Heart left ventricle (tissue), 16 donors: ENCODE results near the gene TXNDC16. TPM values are rescaled to one million over a fixed set of nuclear protein-coding genes. Genes with fewer than 3 reads are reported as not detected.

Source experiments
- ATAC-seq, 4 donors: fragments of 200-7000 bp; cut with Tn5 transposase; one replicate each; pipeline ENCODE4 v1.9.1; 2020 to 2022; ENCODE audit warnings: moderate library complexity in 4 of 4, mild to moderate bottlenecking in 3 of 4, moderate number of reproducible peaks in 1 of 4
- DNase-seq, 5 donors: peaks; one replicate each; pipeline ENCODE4 v3.0.0-alpha.2; 2020
- H3K27ac ChIP-seq, 12 donors: fragments of 200-600 bp; sonication (generic) in 4 of 12; one replicate each; pipeline versions ENCODE4 v1.5.0 to v1.8.0; 2016 to 2022; ENCODE audit warnings: mild to moderate bottlenecking in 2 of 12
- H3K27me3 ChIP-seq, 9 donors: fragments of 200-600 bp; sonication (generic) in 2 of 9; one replicate each; pipeline versions ENCODE4 v1.5.1 to v1.8.0; 2016 to 2022; ENCODE audit warnings: mild to moderate bottlenecking in 3 of 9
- H3K36me3 ChIP-seq, 9 donors: fragments of 200-600 bp; sonication (generic) in 2 of 9; one replicate each; pipeline versions ENCODE4 v1.5.0 to v1.8.0; 2018 to 2022; ENCODE audit warnings: mild to moderate bottlenecking in 2 of 9
- H3K4me1 ChIP-seq, 12 donors: fragments of 200-600 bp; sonication (generic) in 4 of 12; one replicate each; pipeline versions ENCODE4 v1.5.0 to v1.8.0; 2016 to 2022; ENCODE audit warnings: mild to moderate bottlenecking in 3 of 12
- H3K4me3 ChIP-seq, 12 donors: fragments of 200-600 bp; sonication (generic) in 4 of 12; one replicate each; pipeline versions ENCODE4 v1.5.0 to v1.8.0; 2017 to 2022; ENCODE audit warnings: mild to moderate bottlenecking in 9 of 12, moderate library complexity in 4 of 12
- H3K9me3 ChIP-seq, 12 donors: fragments of 200-600 bp; sonication (generic) in 4 of 12; one replicate each; pipeline versions ENCODE4 v1.5.0 to v1.8.0; 2016 to 2022; ENCODE audit warnings: mild to moderate bottlenecking in 1 of 12
- CTCF ChIP-seq, 12 donors: fragments of 200-600 bp; sonication (generic) in 4 of 12; IDR thresholded peaks; one replicate each; pipeline versions ENCODE4 v1.5.0 to v1.8.0; 2018 to 2022; ENCODE audit warnings: antibody characterized with exemption in 12 of 12, mild to moderate bottlenecking in 5 of 12
- POLR2A ChIP-seq, 2 donors: fragments of 450-650 bp; IDR thresholded peaks; one replicate each; pipeline ENCODE4 v1.6.1; 2017; ENCODE audit warnings: antibody characterized with exemption in 2 of 2, mild to moderate bottlenecking in 2 of 2, moderate library complexity in 2 of 2
- WGBS, 4 donors: extraction: QIAGEN DNeasy Blood & Tissue Kit in 2 of 4; methylation state at CpG; one replicate each; pipeline versions ENCODE4 v1.1.5 to v1.1.7; 2013 to 2018; 5-methylcytosine and 5-hydroxymethylcytosine counted together
- intact Hi-C, 10 donors: fragments of 100-400 bp; cut with DNase I; formaldehyde crosslinking; loops; one replicate each; pipeline versions ENCODE4 v1.11.1 to v1.14.2; 2022
- polyA plus RNA-seq, 2 donors: library from polyadenylated mRNA; stranded (reverse); fragments of 200-250 nt; gene quantifications; one replicate each; pipeline ENCODE4 v1.2.3, GENCODE V29; 2013
- total RNA-seq, 9 donors: library from RNA; depleted of rRNA in 2 of 9; stranded (reverse); fragments of >200 nt in 2 of 9; fragmentation: NEBNext Ultra II Directional in 3 of 9; extraction: Animal tissue kit (Norgen Biotek cat#: 25700) in 3 of 9; gene quantifications; one replicate each; pipeline versions ENCODE4 v1.1.0 to v1.2.4, GENCODE V29; 2016 to 2023
- donor health status: ischemic (EF 13 %, LVEDD 7.1; RV severe dilation, severe dysfunction).
- donor health status: healthy with polysubstance abuse.
- donor health status: DM: no; HTN: yes; CAD: no.
- donor health status: DM: no; HTN: no; CAD: no.
- donor health status: ischemic (EF 25% LVEDD 6.9; RV normal size, moderate dysfunction).
- donor health status: ischemic (EF 25% LVEDD 5.7; RV mildly dilated, moderate dysfunction).
- donor health status: healthy.
- donor health status: DM: yes; HTN: yes; CAD: no.
- donor health status: ischemic (EF 35%, LVEDD 5.7; RV mildly dilated, moderate dysfunction).
- donor health status: nonischemic (EF 11% LVEDD 7.7; RV severe dilation, severe dysfunction).
- donor health status: DM: yes; HTN: yes; CAD: no.
- donor health status: PGD.
- donor health status: ischemic (EF 29% LVEDD 5.4; RV normal size, mild dysfunction).
- donor health status: nonischemic (EF 23%, LVEDD 6.1; RV moderate dilation, normal function).

TXNDC16 gene
- total and polyA plus RNA-seq, 11 donors, result 0.72 to 7.1 (median 3.9) TPM

GRCh38 chr14:52399104-52399503 lies 153.2 kb downstream of the TXNDC16 start:
- no peak for DNase-seq
- peaks cover 0 to 9% (median 0%) of the 10 kb centered on the region in 9 donors for H3K27me3 ChIP-seq
- TF ChIP-seq CTCF (IDR thresholded peaks at IDR 0.05) (no peak), POLR2A (IDR thresholded peaks at IDR 0.05) (no peak)
- no peak overlapping the region for H3K27ac ChIP-seq
- H3K9me3 ChIP-seq, result peaks cover 0 to 9% (median 0%) of the 10 kb centered on the region in 12 donors
- H3K4me3 ChIP-seq, result no peak overlapping the region
- intact Hi-C loops, result no loop called here
- no peaks in the 10 kb centered on the region for H3K36me3 ChIP-seq
- WGBS, 4 donors, result 84 to 94% (median 91%) methylated on average over 5 of the region's 5 CpGs
- H3K4me1 ChIP-seq, result peaks cover 0 to 40% (median 0%) of the 10 kb centered on the region in 12 donors
- ATAC-seq, result no peak

GRCh38 chr14:52397844-52398243 lies 154.5 kb downstream of the TXNDC16 start:
- intact Hi-C loops, result no loop called here
- 72 to 93% (median 87%) methylated on average over 5 of the region's 5 CpGs for WGBS, 4 donors
- Histone ChIP-seq H3K36me3 (no peaks in the 10 kb centered on the region), H3K27me3 (no peaks in the 10 kb centered on the region), H3K27ac (no peak overlapping the region), H3K4me1 (peaks cover 0 to 33% (median 0%) of the 10 kb centered on the region in 12 donors), H3K9me3 (peaks cover 0 to 9% (median 0%) of the 10 kb centered on the region in 12 donors), H3K4me3 (no peak overlapping the region)
- TF ChIP-seq CTCF (IDR thresholded peaks at IDR 0.05) (no peak), POLR2A (IDR thresholded peaks at IDR 0.05) (no peak)
- DNase-seq (no peak), ATAC-seq (no peak)

DNA sequence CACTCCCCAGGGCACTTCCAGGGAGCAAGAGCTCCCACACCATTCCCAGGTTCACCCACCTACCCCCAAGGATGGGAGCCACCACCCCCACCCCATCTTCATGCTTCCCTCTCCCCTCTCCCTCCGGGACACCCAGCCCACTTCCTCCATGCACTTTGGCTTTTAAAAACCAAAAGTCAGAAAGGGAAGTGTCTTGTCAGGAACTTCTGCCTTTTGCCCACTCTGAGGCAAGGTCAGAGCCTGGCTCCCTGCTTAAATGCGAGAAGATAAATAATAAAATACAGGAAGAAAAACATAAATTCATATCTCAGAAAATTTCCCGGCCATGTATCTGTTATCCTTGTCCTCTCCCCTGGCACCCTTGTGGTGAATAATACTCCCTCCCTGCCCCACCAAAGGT lies 156.6 kb downstream of the TXNDC16 start:
- intact Hi-C loops, result no loop called here
- Histone ChIP-seq H3K4me1 (peaks cover 0 to 15% (median 0%) of the 10 kb centered on the region in 12 donors), H3K4me3 (no peak overlapping the region), H3K27me3 (no peaks in the 10 kb centered on the region), H3K36me3 (no peaks in the 10 kb centered on the region), H3K27ac (no peak overlapping the region), H3K9me3 (peaks cover 0 to 9% (median 0%) of the 10 kb centered on the region in 12 donors)
- TF ChIP-seq CTCF (IDR thresholded peaks at IDR 0.05) (no peak), POLR2A (IDR thresholded peaks at IDR 0.05) (no peak)
- WGBS, 4 donors, result 66 to 81% (median 74%) methylated on average over 3 of the region's 3 CpGs
- ATAC-seq (peak in 1 of 4 donors; percentile 49), DNase-seq (no peak)

GRCh38 chr14:52391881-52392615 lies 160.3 kb downstream of the TXNDC16 start:
- WGBS, 4 donors, result 74 to 82% (median 78%) methylated on average over 4 of the region's 4 CpGs
- no peak overlapping the region for H3K27ac ChIP-seq
- peaks cover 0 to 4% (median 0%) of the 10 kb centered on the region in 12 donors for H3K9me3 ChIP-seq
- H3K27me3 ChIP-seq, result no peaks in the 10 kb centered on the region
- no peak for TF ChIP-seq POLR2A (IDR thresholded peaks at IDR 0.05)
- no peak for TF ChIP-seq CTCF (IDR thresholded peaks at IDR 0.05)
- intact Hi-C loops, result no loop called here
- no peaks in the 10 kb centered on the region for H3K36me3 ChIP-seq
- no peak for ATAC-seq
- H3K4me1 ChIP-seq, result peaks cover 0 to 7% (median 0%) of the 10 kb centered on the region in 12 donors
- H3K4me3 ChIP-seq, result no peak overlapping the region
- DNase-seq, result no peak

Other genes starting within 250 kb of the TXNDC16 start
- 1 to 10 TPM in 3 of 9 donors, under 1 TPM in 6; 0.15 to 4.1 (median 0.72) TPM for gene PTGER2, start 238.2 kb downstream of the TXNDC16 start, total RNA-seq
- under 1 TPM; 0.27 to 0.60 TPM for gene PTGER2, start 238.2 kb downstream of the TXNDC16 start, polyA plus RNA-seq
- 1 to 10 TPM in 5 of 9 donors, under 1 TPM in 4; 0.67 to 1.9 (median 1.1) TPM for gene GPR137C, start 331 bp upstream of the TXNDC16 start, total RNA-seq
- gene GPR137C, start 331 bp upstream of the TXNDC16 start, polyA plus RNA-seq, result 1 to 10 TPM in 1 of 2 donors, under 1 TPM in 1; 0.61 to 1.4 TPM
- 10 to 100 TPM; 13.9 to 36.7 (median 16.3) TPM for gene ERO1A, start 143.1 kb upstream of the TXNDC16 start, total RNA-seq
- gene ERO1A, start 143.1 kb upstream of the TXNDC16 start, polyA plus RNA-seq, result 10 to 100 TPM in 1 of 2 donors, 1 to 10 TPM in 1; 6.4 to 17.9 TPM
- gene PSMC6, start 154.7 kb upstream of the TXNDC16 start, total RNA-seq, result 10 to 100 TPM; 74.3 to 90.7 (median 81.4) TPM
- 100 to 1,000 TPM in 1 of 2 donors, 10 to 100 TPM in 1; 84.4 to 141 TPM for gene PSMC6, start 154.7 kb upstream of the TXNDC16 start, polyA plus RNA-seq
- gene STYX, start 177.7 kb upstream of the TXNDC16 start, total RNA-seq, result 10 to 100 TPM; 10.6 to 16.5 (median 12.9) TPM
- 1 to 10 TPM; 3.5 to 9.7 TPM for gene STYX, start 177.7 kb upstream of the TXNDC16 start, polyA plus RNA-seq
- gene GNPNAT1, start 239.1 kb upstream of the TXNDC16 start, total RNA-seq, result 10 to 100 TPM in 4 of 9 donors, 1 to 10 TPM in 5; 5.3 to 12.8 (median 8.0) TPM
- gene GNPNAT1, start 239.1 kb upstream of the TXNDC16 start, polyA plus RNA-seq, result 10 to 100 TPM in 1 of 2 donors, 1 to 10 TPM in 1; 2.7 to 19.9 TPM